NCI-H2081 treated with DMSO at 0.1 percent for 48 hours (cell line): ENCODE data around the gene MRRF.

ENCODE experiments used
- DNase-seq: peaks from one replicate; lab custom pipeline; 2025; lab: John Stamatoyannopoulos, UW

Gene MRRF

GRCh38 chr9:122228568-122229484 lies 35.9 kb upstream of the MRRF start, which contains the start of gene LHX6:
Gene LHX6 (minus strand): TSS chr9:122228957. CDS start chr9:122228740, 217 bp downstream.
- DNase-seq: no peak

- no peak for DNase-seq
Observed at GRCh38 chr9:122229485-122229837, 35.2 kb upstream of the MRRF start.

DNA sequence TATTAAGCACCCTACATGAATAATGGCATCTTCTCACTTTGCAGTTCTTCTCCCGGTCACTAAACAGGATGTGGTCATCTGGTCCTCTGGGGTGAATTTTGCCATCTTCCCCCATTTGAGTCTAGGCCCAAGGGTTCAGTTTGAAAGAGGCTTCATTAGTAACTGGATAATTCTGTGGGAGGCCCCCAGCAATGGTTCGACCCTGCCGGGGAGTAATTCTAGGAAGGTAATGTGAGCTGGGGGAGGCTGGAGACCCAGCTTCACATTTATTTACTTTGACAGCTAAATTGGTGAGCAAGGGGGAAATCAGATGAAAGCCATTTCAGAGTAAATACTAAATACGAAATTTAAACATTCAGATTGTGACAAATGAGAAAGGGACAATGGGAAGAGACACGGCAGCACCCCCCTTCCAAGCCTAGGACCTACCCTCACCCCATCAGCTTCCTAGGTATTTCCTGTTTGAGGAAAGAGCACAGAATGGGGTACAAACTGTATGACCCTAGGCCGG lies 31.8 kb upstream of the MRRF start:
- no peak for DNase-seq

DNA sequence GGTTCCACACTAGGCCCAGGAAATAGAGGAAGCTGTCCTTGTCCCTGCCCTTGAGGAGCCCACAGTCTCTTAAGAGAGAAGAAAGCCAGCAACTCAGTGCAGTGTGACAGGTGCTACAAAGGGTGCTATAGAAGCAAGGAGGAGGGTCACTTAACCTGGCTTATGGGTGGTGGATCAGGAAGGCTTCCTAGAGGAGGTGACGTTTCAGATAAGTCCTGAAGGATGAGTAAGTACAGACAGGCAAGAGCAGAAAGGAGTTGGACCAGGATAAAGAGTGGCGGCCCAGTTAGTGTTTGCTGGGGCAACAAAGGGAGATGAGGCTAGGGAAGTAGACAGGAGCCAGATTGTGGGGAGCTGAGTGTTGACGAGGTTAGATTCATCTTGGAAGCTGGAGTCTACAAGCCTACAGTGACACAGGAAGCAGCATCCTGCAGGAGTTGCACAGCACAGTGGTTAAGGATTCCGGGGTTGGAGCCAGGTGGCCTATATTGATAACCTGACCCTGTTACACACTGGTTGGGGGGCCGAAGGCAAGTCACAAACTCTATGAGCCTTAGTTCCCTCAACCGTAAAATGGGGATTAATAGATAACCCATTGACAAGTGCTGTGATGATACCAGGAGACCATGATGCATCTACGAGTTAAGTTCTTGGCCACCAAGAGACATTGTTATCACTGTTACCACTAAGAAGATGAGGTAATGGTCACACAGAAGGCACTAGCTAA lies 30.5 kb upstream of the MRRF start:
- DNase-seq: no peak

GRCh38 chr9:122236681-122237080 lies 28.0 kb upstream of the MRRF start:
- no peak for DNase-seq

- no peak for DNase-seq
Observed at GRCh38 chr9:122239722-122240121, 25.0 kb upstream of the MRRF start.

- no peak for DNase-seq
Observed at GRCh38 chr9:122244349-122244748, 20.3 kb upstream of the MRRF start.

GRCh38 chr9:122246666-122247065 lies 18.0 kb upstream of the MRRF start:
- DNase-seq: no peak

- DNase-seq: no peak
Observed at GRCh38 chr9:122248448-122248865, 16.2 kb upstream of the MRRF start.

DNA sequence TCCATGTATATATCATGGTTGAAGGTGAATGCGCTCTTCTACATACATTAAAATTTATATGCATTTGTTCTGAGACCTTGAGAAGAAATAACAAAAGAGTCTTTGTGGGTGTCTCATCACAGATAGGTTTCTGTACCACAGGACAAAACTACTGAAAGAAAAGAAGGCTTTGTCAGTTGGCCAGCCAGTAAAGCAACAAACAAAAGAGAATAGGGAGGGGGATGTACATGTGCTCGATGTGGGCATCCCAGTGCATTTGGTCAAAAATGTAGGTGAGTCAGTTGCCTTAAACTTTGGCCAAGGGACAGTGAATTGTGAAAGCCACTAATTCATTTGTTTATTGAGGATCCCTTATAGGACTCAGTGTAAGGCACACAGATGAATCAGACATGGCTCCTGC lies 13.3 kb upstream of the MRRF start:
- DNase-seq: no peak

DNA sequence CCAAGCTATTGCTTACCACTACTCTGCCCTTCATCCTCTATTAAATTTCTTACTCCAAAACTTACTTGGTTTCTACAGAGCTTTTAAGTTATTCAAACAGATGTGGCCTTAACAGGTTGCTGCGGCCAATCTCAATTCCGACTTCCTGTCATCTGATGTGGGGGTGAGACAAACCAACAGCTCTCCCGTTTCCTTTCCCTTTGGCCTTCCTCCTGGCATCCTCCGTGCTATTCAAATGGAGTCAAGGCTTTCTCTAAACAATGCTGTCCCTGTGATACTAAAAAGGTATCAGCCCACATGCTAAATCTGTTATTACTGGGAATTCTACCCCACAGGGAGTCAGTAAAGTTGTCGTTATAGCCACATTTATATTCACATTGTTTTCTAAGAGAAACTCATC lies 11.9 kb upstream of the MRRF start:
- DNase-seq: no peak

GRCh38 chr9:122254761-122255160 lies 9.9 kb upstream of the MRRF start:
- DNase-seq: no peak

DNA sequence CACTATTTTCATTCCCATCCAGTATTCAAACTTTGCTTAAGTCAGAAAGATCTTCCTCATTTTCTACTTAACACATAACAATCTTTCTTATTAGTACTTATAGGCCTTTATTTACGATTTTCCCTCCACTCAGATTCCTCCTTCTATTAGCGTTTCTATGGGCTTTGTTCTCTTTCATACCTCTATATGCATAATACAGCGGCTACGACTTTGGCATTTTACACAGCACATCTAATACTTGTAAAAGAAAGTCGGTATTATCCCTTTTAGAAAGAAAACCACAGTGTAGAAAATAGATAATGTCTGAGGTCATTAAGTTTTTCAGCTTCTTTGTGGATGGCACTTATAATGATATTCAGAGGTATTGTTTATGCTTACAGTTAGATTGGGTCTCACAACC lies 8.5 kb upstream of the MRRF start:
- DNase-seq: no peak

- no peak for DNase-seq
Observed at GRCh38 chr9:122258886-122259415, 5.7 kb upstream of the MRRF start.

GRCh38 chr9:122261469-122261881 lies 3.2 kb upstream of the MRRF start:
- DNase-seq: no peak

DNA sequence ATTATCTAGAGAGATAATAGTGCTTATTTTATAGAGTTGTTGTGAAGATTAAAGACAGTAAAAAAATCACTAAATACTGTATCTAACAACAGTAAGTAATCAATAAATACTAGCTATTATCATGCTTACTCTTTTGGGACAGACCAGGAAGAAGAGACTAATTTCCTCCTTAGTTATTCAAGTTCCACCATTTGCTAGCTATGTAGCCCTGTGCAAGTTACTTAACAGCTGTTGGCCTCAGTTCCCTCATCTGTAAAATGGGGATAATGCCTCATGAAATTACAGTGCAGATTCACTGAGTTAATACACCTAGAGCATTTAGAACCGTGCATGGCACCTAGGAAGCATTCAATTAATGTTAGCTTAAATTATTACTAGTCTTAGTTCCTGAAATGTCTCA lies 2.6 kb upstream of the MRRF start:
- DNase-seq: no peak

DNA sequence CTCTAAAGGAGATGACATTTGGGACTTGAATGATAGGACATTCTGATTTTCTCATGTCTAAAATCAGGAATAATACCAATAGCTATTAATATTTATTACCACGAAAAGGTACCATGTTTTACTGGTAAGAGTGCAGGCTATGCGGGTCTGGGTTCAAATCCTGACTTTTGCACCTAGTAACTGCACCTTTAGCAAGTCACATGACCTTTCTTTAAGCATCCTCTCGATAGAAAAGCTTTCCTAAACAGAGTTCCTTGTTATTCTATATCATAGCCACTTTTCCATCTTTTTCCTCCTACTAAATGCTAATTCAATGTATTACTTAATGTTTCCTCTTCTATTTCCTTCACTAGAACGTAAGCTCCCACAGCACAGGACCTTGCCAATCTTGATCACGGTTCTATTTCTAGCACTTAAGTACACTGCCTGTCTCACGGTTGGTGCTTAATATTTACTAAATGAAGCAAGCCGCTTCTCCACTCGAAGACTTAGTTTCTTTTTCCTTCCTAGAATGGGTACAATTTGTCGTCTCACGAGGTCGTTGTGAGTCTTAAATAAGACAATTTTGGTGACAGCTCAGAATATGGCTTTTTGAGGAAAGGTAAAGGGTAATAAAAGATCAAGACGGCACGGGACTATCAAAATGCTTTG lies 858 bp upstream of the MRRF start:
- no peak for DNase-seq

DNA sequence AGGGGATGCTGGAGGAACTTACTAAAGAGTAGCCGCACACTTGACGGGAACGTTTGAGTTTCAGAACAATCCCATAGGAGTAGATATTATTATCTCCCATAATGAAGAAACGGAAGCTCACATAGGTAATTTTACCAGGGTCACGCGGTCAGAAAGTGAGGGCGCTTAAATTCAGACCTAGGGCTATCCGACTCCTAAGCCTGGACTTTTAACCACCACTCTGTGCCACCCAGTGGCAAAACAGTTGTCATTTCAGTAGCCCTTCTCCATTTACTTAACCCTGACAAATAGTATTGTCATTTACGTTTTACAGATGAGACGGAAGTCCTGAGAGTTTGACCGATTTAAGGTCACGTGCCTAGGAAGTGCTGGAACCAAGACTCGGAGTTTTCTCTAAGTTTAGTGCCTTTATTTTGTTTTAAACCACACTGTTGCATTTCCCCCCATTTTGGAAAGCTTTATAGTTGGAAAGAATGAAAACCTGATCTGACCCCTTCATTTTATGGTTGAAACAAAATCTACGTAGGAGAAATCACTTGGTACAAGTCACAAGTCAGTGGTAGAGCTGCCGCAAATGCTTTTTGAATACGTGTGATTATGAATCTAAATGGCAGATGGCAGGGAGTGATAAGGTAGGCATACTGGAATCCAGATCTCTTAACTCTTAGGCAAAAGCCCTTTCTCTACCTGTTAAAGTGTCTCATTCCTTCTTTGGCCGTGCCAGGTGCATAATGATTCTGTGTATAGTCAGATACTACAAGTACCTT lies 650 bp downstream of the MRRF start:
- DNase-seq: no peak

GRCh38 chr9:122268041-122268814 lies 3.5 kb downstream of the MRRF start:
- no peak for DNase-seq

- no peak for DNase-seq
Observed at GRCh38 chr9:122274055-122274454, 9.4 kb downstream of the MRRF start.

DNA sequence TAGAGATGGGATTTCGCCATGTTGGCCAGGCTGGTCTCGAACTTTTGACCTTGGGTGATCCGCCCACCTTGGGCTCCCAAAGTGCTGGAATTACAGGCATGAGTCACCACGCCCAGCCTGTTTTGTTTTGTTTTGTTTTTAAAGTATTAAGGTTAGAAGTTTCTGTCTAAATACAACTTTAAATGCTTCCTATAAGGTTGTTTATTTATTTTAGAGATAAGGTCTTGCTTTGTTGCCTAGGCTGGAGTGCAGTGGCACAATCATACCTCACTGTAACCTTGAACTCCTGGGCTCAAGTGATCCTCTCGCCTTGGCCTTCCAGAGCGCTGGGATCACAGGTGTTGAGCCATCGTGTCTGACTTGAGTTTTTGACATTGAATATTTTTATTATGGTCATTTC lies 11.4 kb downstream of the MRRF start:
- DNase-seq: no peak
